Erythroblast (primary cell): ENCODE results near the gene SYT5.

Experiments used
- GATA1 ChIP-seq: IDR thresholded peaks from 2 replicates; pipeline ENCODE4 v1.6.1; 2011; ENCODE audit warnings: low read depth, mild to moderate bottlenecking, control low read depth, low read length, moderate library complexity
- POLR2A ChIP-seq: IDR thresholded peaks from 2 replicates; pipeline ENCODE4 v1.6.1; 2011; ENCODE audit warnings: mild to moderate bottlenecking, low read length

DNA sequence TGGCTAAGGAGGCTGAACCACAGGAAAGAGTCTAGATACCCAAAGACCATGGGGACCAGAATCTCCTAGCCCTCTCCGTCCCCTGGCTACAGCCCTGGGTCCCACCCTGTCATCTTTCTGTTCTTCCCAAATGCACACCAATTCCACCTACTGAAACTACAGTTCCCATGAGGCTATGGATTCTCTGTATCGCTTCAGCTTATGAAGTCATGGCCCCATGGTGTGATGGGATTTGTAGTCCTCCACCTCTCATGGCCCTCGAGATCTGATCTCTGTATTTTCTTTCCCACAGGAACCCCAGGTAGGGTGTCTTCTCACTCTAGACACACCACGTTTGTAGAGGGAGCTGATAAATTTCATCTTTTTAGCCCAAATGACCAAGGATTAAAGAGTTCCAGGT, 17.4 kb upstream of the SYT5 start:
- TF ChIP-seq POLR2A (no peak), GATA1 (no peak)
